Neuronal stem cell (in vitro differentiated cells): ENCODE data around the gene SNAP25.

Experiments
- DNase-seq: peaks from one replicate; pipeline ENCODE4 v3.0.0-alpha.2; 2013; ENCODE audit warnings: low spot score
- H2AFZ ChIP-seq: one replicate; pipeline ENCODE4 v1.6.1; 2013; ENCODE audit warnings: mild to moderate bottlenecking, low read length, inconsistent platforms
- H2AK5ac ChIP-seq: 2 replicates; pipeline ENCODE4 v1.6.1; 2013; ENCODE audit warnings: low read depth, mild to moderate bottlenecking, inconsistent platforms, low read length, moderate library complexity, mixed read lengths
- H2BK120ac ChIP-seq: 2 replicates; pipeline ENCODE4 v1.6.1; 2013; ENCODE audit warnings: low read depth, mild to moderate bottlenecking, inconsistent platforms, low read length, moderate library complexity, mixed read lengths
- H2BK12ac ChIP-seq: one replicate; pipeline ENCODE4 v1.6.1; 2013; ENCODE audit warnings: low read length, inconsistent platforms
- H2BK15ac ChIP-seq: 2 replicates; pipeline ENCODE4 v1.6.1; 2013; ENCODE audit warnings: mild to moderate bottlenecking, low read length, inconsistent platforms, mixed read lengths
- H2BK5ac ChIP-seq: one replicate; pipeline ENCODE4 v1.6.1; 2013; ENCODE audit warnings: inconsistent platforms, mild to moderate bottlenecking, low read length, moderate library complexity
- H3K14ac ChIP-seq: one replicate; pipeline ENCODE4 v1.6.1; 2013; ENCODE audit warnings: low read length, inconsistent platforms
- H3K18ac ChIP-seq: 2 replicates; pipeline ENCODE4 v1.6.1; 2013; ENCODE audit warnings: low read length, inconsistent platforms
- H3K23ac ChIP-seq: 2 replicates; pipeline ENCODE4 v1.6.1; 2013; ENCODE audit warnings: low read depth, mild to moderate bottlenecking, mixed read lengths, low read length, inconsistent platforms; ENCODE audit not compliant: poor library complexity
- H3K27ac ChIP-seq: replicated peaks from 3 replicates; pipeline ENCODE4 v1.5.1; 2013; ENCODE audit warnings: low read length, inconsistent platforms
- H3K27me3 ChIP-seq, 3 experiments: 2 replicates each; pipeline ENCODE4 v1.6.1; 2013; ENCODE audit warnings: low read length in 3 of 3, mild to moderate bottlenecking in 2 of 3, inconsistent platforms in 1 of 3, low read depth in 1 of 3, mixed read lengths in 1 of 3, moderate library complexity in 1 of 3; ENCODE audit not compliant: control insufficient read depth in 3 of 3, insufficient read depth in 3 of 3
- H3K36me3 ChIP-seq, 2 donors: replicated peaks in 1 of 2; 2 replicates each; pipeline ENCODE4 v1.6.1; 2013; ENCODE audit warnings: low read length in 2 of 2; ENCODE audit not compliant: control insufficient read depth in 2 of 2, insufficient read depth in 2 of 2
- H3K4ac ChIP-seq: 2 replicates; pipeline ENCODE4 v1.6.1; 2013; ENCODE audit warnings: inconsistent platforms, mild to moderate bottlenecking, low read length, moderate library complexity
- H3K4me1 ChIP-seq, 2 donors: 1 replicate in 1 of 2; 2 replicates in 1 of 2; pipeline ENCODE4 v1.6.1; 2013; ENCODE audit warnings: low read length in 2 of 2, low read depth in 1 of 2; ENCODE audit not compliant: control insufficient read depth in 2 of 2, insufficient read depth in 1 of 2
- H3K4me2 ChIP-seq: one replicate; pipeline ENCODE4 v1.6.1; 2013; ENCODE audit warnings: mild to moderate bottlenecking, low read length, inconsistent platforms; ENCODE audit not compliant: insufficient read depth, poor library complexity, severe bottlenecking
- H3K4me3 ChIP-seq, 2 donors: 2 replicates each; pipeline ENCODE4 v1.5.1; 2013; ENCODE audit warnings: low read length in 2 of 2, mild to moderate bottlenecking in 2 of 2, inconsistent platforms in 1 of 2, moderate library complexity in 1 of 2
- H3K79me1 ChIP-seq: one replicate; pipeline ENCODE4 v1.6.1; 2013; ENCODE audit warnings: low read depth, mild to moderate bottlenecking, inconsistent platforms, low read length, moderate library complexity
- H3K9ac ChIP-seq: one replicate; pipeline ENCODE4 v1.6.1; 2013; ENCODE audit warnings: mild to moderate bottlenecking, low read depth, low read length, inconsistent platforms; ENCODE audit not compliant: poor library complexity
- H3K9me3 ChIP-seq, 2 donors: replicated peaks in 1 of 2; 2 replicates each; pipeline versions ENCODE3 to v1.6.1; 2013; ENCODE audit warnings: low read length in 2 of 2, mild to moderate bottlenecking in 2 of 2, inconsistent platforms in 1 of 2, low read depth in 1 of 2, mixed read lengths in 1 of 2, moderate library complexity in 1 of 2; ENCODE audit not compliant: control insufficient read depth in 2 of 2, insufficient read depth in 1 of 2
- H4K8ac ChIP-seq: one replicate; pipeline ENCODE4 v1.6.1; 2013; ENCODE audit warnings: low read depth, mild to moderate bottlenecking, inconsistent platforms, low read length, moderate library complexity
- H4K91ac ChIP-seq: one replicate; pipeline ENCODE4 v1.6.1; 2013; ENCODE audit warnings: low read length, low read depth, mild to moderate bottlenecking, inconsistent platforms; ENCODE audit not compliant: poor library complexity
- WGBS, 2 donors: extraction: QIAGEN DNeasy Blood & Tissue Kit; methylation state at CpG; one replicate each; pipeline ENCODE4 v1.1.7; 2013; ENCODE audit warnings: missing lambda C conversion rate in 2 of 2, mixed read lengths in 1 of 2; ENCODE audit not compliant: insufficient read length in 2 of 2, insufficient replicate concordance in 1 of 2; ENCODE audit errors: extremely low coverage in 2 of 2; 5-methylcytosine and 5-hydroxymethylcytosine counted together

SNAP25 gene

DNA sequence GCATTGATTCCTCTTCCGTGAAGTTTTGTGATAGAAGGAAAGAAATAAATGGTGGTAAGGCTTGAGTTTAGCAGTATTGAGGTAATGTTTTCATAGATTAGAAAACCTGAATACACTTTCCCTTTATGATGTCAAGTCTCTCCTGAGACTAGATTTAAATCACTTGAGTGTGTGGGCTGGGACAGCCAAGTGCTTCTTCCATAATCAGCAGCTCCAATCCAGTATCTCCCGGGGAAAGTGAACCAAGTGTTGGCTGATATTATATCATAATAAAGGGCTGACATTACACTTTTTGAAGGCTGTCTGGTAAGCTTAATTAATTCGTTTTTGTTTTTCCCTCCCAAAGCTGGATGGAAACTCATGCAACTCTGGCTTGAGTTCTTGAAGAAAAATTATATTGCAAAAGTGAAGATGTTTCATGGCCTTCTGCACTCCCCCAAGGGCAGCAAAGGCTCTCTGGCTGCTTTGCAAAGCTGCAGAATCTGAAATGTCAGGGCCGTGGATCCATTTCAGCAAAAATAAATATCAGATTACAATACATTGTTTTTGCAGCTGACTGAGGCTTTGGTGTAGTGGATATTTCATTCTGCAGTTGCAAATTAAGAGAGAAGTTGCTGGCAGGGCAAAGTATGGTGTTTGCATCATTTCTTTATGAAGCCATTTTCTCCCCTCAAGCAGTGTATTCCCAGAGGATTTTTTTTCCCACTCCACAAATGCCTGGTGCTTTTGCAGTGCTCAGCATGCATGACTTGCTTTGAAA, 114.2 kb downstream of the SNAP25 start:
- Histone ChIP-seq H3K9me3 (no peaks in the 10 kb centered on the region), H3K4me2 (no peak overlapping the region), H2AFZ (no peak overlapping the region), H3K18ac (no peak overlapping the region), H3K27ac (no peak overlapping the region), H3K79me1 (no peaks in the 10 kb centered on the region), H3K4ac (no peak overlapping the region), H4K91ac (no peak overlapping the region), H2BK120ac (no peak overlapping the region), H2AK5ac (no peak overlapping the region), H2BK12ac (no peak overlapping the region), H3K27me3 (no peaks in the 10 kb centered on the region), H3K36me3 (no peaks in the 10 kb centered on the region), H4K8ac (no peak overlapping the region), H3K23ac (no peak overlapping the region), H2BK15ac (no peak overlapping the region), H3K9ac (no peak overlapping the region), H3K4me3 (no peak overlapping the region), H2BK5ac (no peak overlapping the region), H3K4me1 (peaks cover 1 to 3% of the 10 kb centered on the region in 2 donors), H3K14ac (no peak overlapping the region)
- DNase-seq, result no peak
- no CpG with 5 or more reads among the region's 4 CpGs for WGBS, 2 donors

DNA sequence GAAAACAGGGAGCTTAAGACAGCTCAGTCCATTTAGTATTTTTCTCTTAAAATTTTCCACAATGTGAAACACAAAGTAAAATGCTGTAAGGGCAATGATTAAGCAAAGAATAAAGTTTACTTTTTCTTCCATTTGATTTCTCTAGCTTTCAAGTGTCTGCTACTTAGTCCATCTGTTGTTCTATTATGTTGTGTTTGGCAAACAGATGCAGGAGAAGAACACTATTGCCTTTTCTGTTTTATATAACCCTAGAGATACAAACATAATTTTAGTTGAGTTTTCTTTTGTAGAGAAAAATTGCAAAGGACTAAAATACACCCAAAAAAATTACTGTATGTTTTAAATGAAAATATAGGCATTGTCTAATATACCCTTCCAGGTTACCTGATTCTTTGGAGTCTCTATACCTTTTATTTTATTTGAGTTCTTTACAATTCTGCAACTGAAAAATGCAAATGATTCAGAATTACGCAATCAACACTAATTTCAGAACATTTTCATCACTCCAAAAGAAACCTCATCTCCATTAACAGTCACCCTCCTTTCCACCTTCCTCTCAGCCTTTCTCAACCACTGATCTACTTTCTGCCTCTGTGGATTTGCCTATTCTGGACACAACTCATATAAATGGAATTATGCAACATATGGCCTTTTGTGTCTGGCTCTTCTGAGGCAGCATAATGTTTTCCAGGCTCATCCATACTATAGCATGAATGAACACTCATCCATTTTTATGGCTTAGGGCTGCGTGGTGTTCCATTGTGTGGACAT, 118.5 kb downstream of the SNAP25 start:
- no peak overlapping the region for H3K23ac ChIP-seq
- no peak overlapping the region for H3K4me2 ChIP-seq
- no peaks in the 10 kb centered on the region for H3K36me3 ChIP-seq
- H2BK12ac ChIP-seq, result no peak overlapping the region
- H2BK15ac ChIP-seq, result no peak overlapping the region
- H3K9ac ChIP-seq, result no peak overlapping the region
- H4K91ac ChIP-seq, result no peak overlapping the region
- no peak for DNase-seq
- no peak overlapping the region for H3K14ac ChIP-seq
- H3K18ac ChIP-seq, result no peak overlapping the region
- no peaks in the 10 kb centered on the region for H3K79me1 ChIP-seq
- no CpG with 5 or more reads among the region's 2 CpGs for WGBS, 2 donors
- H3K27ac ChIP-seq, result no peak overlapping the region
- peaks cover 0 to 5% of the 10 kb centered on the region in 2 donors for H3K9me3 ChIP-seq
- H3K4me3 ChIP-seq, result no peak overlapping the region
- H2BK120ac ChIP-seq, result no peak overlapping the region
- H2AFZ ChIP-seq, result no peak overlapping the region
- H3K4me1 ChIP-seq, result peaks cover 3 to 5% of the 10 kb centered on the region in 2 donors
- no peak overlapping the region for H4K8ac ChIP-seq
- H2BK5ac ChIP-seq, result no peak overlapping the region
- no peak overlapping the region for H3K4ac ChIP-seq
- no peaks in the 10 kb centered on the region for H3K27me3 ChIP-seq
- H2AK5ac ChIP-seq, result no peak overlapping the region

DNA sequence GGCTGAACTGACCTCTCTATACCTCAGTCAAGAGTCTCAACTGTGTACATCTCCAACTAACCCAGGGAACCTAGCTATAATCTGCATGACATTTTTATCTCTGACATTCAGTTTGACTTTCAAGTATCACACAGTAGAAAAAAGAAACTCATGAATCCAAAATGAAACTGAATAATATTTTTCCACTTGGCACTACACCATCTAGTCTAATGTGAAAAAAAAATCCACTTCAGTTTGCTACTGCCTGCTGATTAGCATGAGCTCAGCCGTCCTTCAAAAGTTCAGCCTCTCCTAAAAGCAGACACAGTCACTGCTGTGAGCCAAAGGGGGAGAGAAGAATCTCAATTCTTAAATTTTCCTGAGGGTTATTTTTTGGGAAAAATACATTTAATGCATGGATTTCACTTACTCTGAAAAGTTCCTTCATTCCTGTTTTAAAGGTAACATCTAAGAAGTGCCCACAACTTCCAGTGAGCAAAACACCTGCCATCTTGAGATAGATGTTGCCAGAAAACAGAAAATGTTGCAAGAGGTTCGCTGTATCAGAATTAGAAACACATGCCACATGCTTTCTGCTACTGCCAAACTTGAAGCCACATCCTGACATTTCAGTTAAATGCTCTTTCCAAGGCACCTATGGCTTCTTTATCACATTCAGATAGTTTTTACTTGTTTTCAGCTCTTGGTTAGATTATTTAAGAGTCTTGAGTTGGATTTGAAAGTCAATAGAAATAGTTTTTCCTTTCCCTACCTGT, 120.0 kb downstream of the SNAP25 start:
- Histone ChIP-seq H2AK5ac (no peak overlapping the region), H3K14ac (no peak overlapping the region), H2BK5ac (no peak overlapping the region), H3K36me3 (no peaks in the 10 kb centered on the region), H3K4me3 (no peak overlapping the region), H3K4ac (no peak overlapping the region), H3K9me3 (peaks cover 3 to 5% of the 10 kb centered on the region in 2 donors), H3K4me2 (no peak overlapping the region), H3K79me1 (no peaks in the 10 kb centered on the region), H2BK120ac (no peak overlapping the region), H3K9ac (no peak overlapping the region), H3K23ac (no peak overlapping the region), H2AFZ (no peak overlapping the region), H4K8ac (no peak overlapping the region), H4K91ac (no peak overlapping the region), H3K4me1 (peaks cover 0 to 4% of the 10 kb centered on the region in 2 donors), H2BK15ac (no peak overlapping the region), H2BK12ac (no peak overlapping the region), H3K18ac (no peak overlapping the region), H3K27me3 (no peaks in the 10 kb centered on the region), H3K27ac (no peak overlapping the region)
- no CpG with 5 or more reads among the region's 2 CpGs for WGBS, 2 donors
- DNase-seq, result no peak

DNA sequence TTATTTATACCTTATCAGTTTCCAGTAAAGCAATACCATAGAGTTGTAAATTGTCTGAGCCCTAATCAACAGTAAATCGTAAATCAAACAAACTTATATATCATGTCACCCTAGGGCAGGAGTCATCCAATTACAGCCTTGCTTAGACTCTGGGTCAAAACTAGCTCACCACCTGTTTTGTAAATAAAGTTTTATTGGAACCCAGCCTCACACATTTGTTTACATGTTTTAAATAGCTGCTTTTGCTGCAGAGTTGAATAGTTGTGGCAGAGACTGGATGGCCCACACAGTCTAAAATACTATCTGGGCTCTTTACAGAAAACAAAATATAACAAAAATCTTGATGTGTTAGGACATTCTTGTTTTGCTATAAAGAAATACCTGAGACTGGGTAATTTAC, 121.0 kb downstream of the SNAP25 start:
- no peak overlapping the region for H3K14ac ChIP-seq
- H3K4me3 ChIP-seq, result no peak overlapping the region
- no CpG with 5 or more reads among the region's 1 CpG for WGBS, 2 donors
- no peaks in the 10 kb centered on the region for H3K79me1 ChIP-seq
- H3K18ac ChIP-seq, result no peak overlapping the region
- H3K36me3 ChIP-seq, result no peaks in the 10 kb centered on the region
- no peak overlapping the region for H4K8ac ChIP-seq
- no peak overlapping the region for H3K4ac ChIP-seq
- peaks cover 3 to 5% of the 10 kb centered on the region in 2 donors for H3K9me3 ChIP-seq
- no peak overlapping the region for H2BK120ac ChIP-seq
- no peak overlapping the region for H4K91ac ChIP-seq
- DNase-seq, result no peak
- no peak overlapping the region for H2BK12ac ChIP-seq
- no peak overlapping the region for H3K4me2 ChIP-seq
- H3K27ac ChIP-seq, result no peak overlapping the region
- H2BK5ac ChIP-seq, result no peak overlapping the region
- H3K9ac ChIP-seq, result no peak overlapping the region
- no peaks in the 10 kb centered on the region for H3K27me3 ChIP-seq
- no peak overlapping the region for H3K23ac ChIP-seq
- H2AK5ac ChIP-seq, result no peak overlapping the region
- no peak overlapping the region for H2AFZ ChIP-seq
- no peak overlapping the region for H2BK15ac ChIP-seq
- peaks cover 0 to 4% of the 10 kb centered on the region in 2 donors for H3K4me1 ChIP-seq
